Common myeloid progenitor, CD34-positive (primary cell): Measurements from ENCODE around the gene TRIM44.
A peak's percentile ranks its signal among the peaks of the same experiment; 100 is the strongest.

Experiments
- CTCF ChIA-PET: fragments of 350-600 bp; sonication (Branson Sonifier 250); formaldehyde crosslinking; loops from one replicate; lab custom pipeline; 2021; ENCODE audit warnings: antibody characterized with exemption; lab: Charles Lee
- POLR2A ChIA-PET: fragments of 350-600 bp; sonication (Branson Sonifier 250); formaldehyde crosslinking; loops from one replicate; lab custom pipeline; 2021; ENCODE audit warnings: antibody characterized with exemption; lab: Charles Lee
- DNase-seq, 3 donors: peaks; one replicate each; pipeline versions ENCODE4 v3.0.0 to v3.0.0-alpha.2; 2013
- H3K27ac ChIP-seq, 2 experiments: 1 replicate in 1 of 2; 2 replicates in 1 of 2; pipeline ENCODE4 v1.7.0; 2013; ENCODE audit warnings: inconsistent platforms in 2 of 2, low read length in 2 of 2, mild to moderate bottlenecking in 2 of 2, low read depth in 1 of 2, moderate library complexity in 1 of 2; ENCODE audit not compliant: severe bottlenecking in 2 of 2, insufficient read depth in 1 of 2, poor library complexity in 1 of 2
- H3K27me3 ChIP-seq, 5 experiments: replicated peaks in 2 of 5; 1 replicate in 3 of 5; 2 replicates in 2 of 5; pipeline versions ENCODE4 v1.6.1 to v1.7.0; 2013; ENCODE audit warnings: low read length in 4 of 5, mild to moderate bottlenecking in 2 of 5, moderate library complexity in 2 of 5, inconsistent platforms in 1 of 5; ENCODE audit not compliant: insufficient read depth in 5 of 5, control insufficient read depth in 4 of 5
- H3K36me3 ChIP-seq, 4 experiments: 1 replicate in 2 of 4; 2 replicates in 2 of 4; pipeline versions ENCODE4 v1.6.1 to v1.7.0; 2013; ENCODE audit warnings: low read length in 3 of 4, control low read depth in 1 of 4, mild to moderate bottlenecking in 1 of 4; ENCODE audit not compliant: control insufficient read depth in 4 of 4, insufficient read depth in 4 of 4
- H3K4me1 ChIP-seq, 4 experiments: 1 replicate in 3 of 4; 2 replicates in 1 of 4; pipeline versions ENCODE4 v1.6.1 to v1.7.1; 2013; ENCODE audit warnings: low read length in 3 of 4, mild to moderate bottlenecking in 3 of 4, control low read depth in 1 of 4, inconsistent platforms in 1 of 4, moderate library complexity in 1 of 4; ENCODE audit not compliant: control insufficient read depth in 4 of 4, insufficient read depth in 4 of 4; ENCODE audit errors: control extremely low read depth in 1 of 4
- H3K4me3 ChIP-seq, 7 experiments: 1 replicate in 4 of 7; 2 replicates in 3 of 7; pipeline versions ENCODE4 v1.5.1 to v1.7.0; 2013; ENCODE audit warnings: mild to moderate bottlenecking in 7 of 7, low read length in 6 of 7, moderate library complexity in 6 of 7, inconsistent platforms in 2 of 7, low read depth in 2 of 7, control low read depth in 1 of 7; ENCODE audit not compliant: insufficient read depth in 4 of 7, control insufficient read depth in 1 of 7; ENCODE audit errors: extremely low read depth in 1 of 7
- H3K9me3 ChIP-seq, 5 experiments: 1 replicate in 4 of 5; 2 replicates in 1 of 5; pipeline versions ENCODE4 v1.6.1 to v1.7.1; 2013; ENCODE audit warnings: low read length in 4 of 5, mild to moderate bottlenecking in 2 of 5, inconsistent platforms in 1 of 5, low read depth in 1 of 5, moderate library complexity in 1 of 5; ENCODE audit not compliant: control insufficient read depth in 4 of 5, insufficient read depth in 2 of 5; ENCODE audit errors: control extremely low read depth in 1 of 5
- WGBS: methylation state at CpG from one replicate; pipeline ENCODE4 v1.1.5; 2013; ENCODE audit not compliant: insufficient coverage; 5-methylcytosine and 5-hydroxymethylcytosine counted together

The TRIM44 gene

GRCh38 chr11:35783809-35784208, 121.2 kb downstream of the TRIM44 start:
- WGBS = 100% methylated on average over 1 of the region's 3 CpGs
- H3K36me3 ChIP-seq = peaks cover 0 to 5% (median 1%) of the 10 kb centered on the region in 4 experiments
- H3K4me1 ChIP-seq = peaks cover 0 to 2% (median 0%) of the 10 kb centered on the region in 4 experiments
- H3K4me3 ChIP-seq = no peak overlapping the region
- POLR2A ChIA-PET = no interaction called here
- no peak overlapping the region for H3K27ac ChIP-seq
- DNase-seq = no peak
- peaks cover 0 to 7% (median 5%) of the 10 kb centered on the region in 5 experiments for H3K9me3 ChIP-seq
- CTCF ChIA-PET = interaction anchor here (1.2 kb wide), 1 partner anchor 17 kb away, joined by 3 read pairs; no protein-coding TSS in a partner anchor
- H3K27me3 ChIP-seq = no peaks in the 10 kb centered on the region

- ChIA-PET CTCF (interaction anchor here (1.0 to 1.2 kb wide), 2 partner anchors 11 to 16 kb away, joined by 3 read pairs; no protein-coding TSS in a partner anchor), POLR2A (no interaction called here)
- H3K27ac ChIP-seq = no peak overlapping the region
- no peaks in the 10 kb centered on the region for H3K27me3 ChIP-seq
- H3K36me3 ChIP-seq = peaks cover 0 to 5% (median 0%) of the 10 kb centered on the region in 4 experiments
- H3K4me3 ChIP-seq = no peak overlapping the region
- peaks cover 0 to under 1% (median 0%) of the 10 kb centered on the region in 5 experiments for H3K9me3 ChIP-seq
- DNase-seq = no peak
- H3K4me1 ChIP-seq = peaks cover 0 to 2% (median 0%) of the 10 kb centered on the region in 4 experiments
Observed at GRCh38 chr11:35784699-35785098, 122.1 kb downstream of the TRIM44 start.

- ChIA-PET POLR2A (no interaction called here), CTCF (interaction anchor here (1.0 to 1.2 kb wide), 3 partner anchors 10 to 36 kb away, joined by 3 to 4 read pairs (median 3); no protein-coding TSS in a partner anchor)
- no peaks in the 10 kb centered on the region for H3K27me3 ChIP-seq
- H3K36me3 ChIP-seq = peaks cover 0 to 5% (median 0%) of the 10 kb centered on the region in 4 experiments
- 96% methylated on average over 2 of the region's 4 CpGs for WGBS
- no peak overlapping the region for H3K4me3 ChIP-seq
- peak in 1 of 3 donors; percentile 28 for DNase-seq
- no peak overlapping the region for H3K27ac ChIP-seq
- H3K4me1 ChIP-seq = peaks cover 0 to 2% (median 0%) of the 10 kb centered on the region in 4 experiments
- H3K9me3 ChIP-seq = no peaks in the 10 kb centered on the region
Observed at GRCh38 chr11:35785287-35786167, 123.0 kb downstream of the TRIM44 start.

- Histone ChIP-seq H3K27ac (no peak overlapping the region), H3K36me3 (peaks cover 0 to 5% (median 0%) of the 10 kb centered on the region in 4 experiments), H3K4me1 (peaks cover 0 to 2% (median 0%) of the 10 kb centered on the region in 4 experiments), H3K9me3 (no peaks in the 10 kb centered on the region), H3K27me3 (no peaks in the 10 kb centered on the region), H3K4me3 (no peak overlapping the region)
- DNase-seq = no peak
- CTCF ChIA-PET = interaction anchor here (1.1 kb wide), 1 partner anchor 36 kb away, joined by 4 read pairs; no protein-coding TSS in a partner anchor
- POLR2A ChIA-PET = no interaction called here
Observed at GRCh38 chr11:35786188-35786587, 123.6 kb downstream of the TRIM44 start.

GRCh38 chr11:35787013-35787504, 124.5 kb downstream of the TRIM44 start:
- WGBS = 100% methylated on average over 3 of the region's 7 CpGs
- DNase-seq = no peak
- Histone ChIP-seq H3K27me3 (no peaks in the 10 kb centered on the region), H3K36me3 (peaks cover 0 to 5% (median 0%) of the 10 kb centered on the region in 4 experiments), H3K9me3 (no peaks in the 10 kb centered on the region), H3K27ac (no peak overlapping the region), H3K4me3 (no peak overlapping the region), H3K4me1 (no peaks in the 10 kb centered on the region)
- ChIA-PET POLR2A (interaction anchor here (0.5 kb wide), 1 partner anchor 624 kb away, joined by 3 read pairs; no protein-coding TSS in a partner anchor), CTCF (interaction anchor here (1.0 kb wide), 1 partner anchor 14 kb away, joined by 3 read pairs; no protein-coding TSS in a partner anchor)

GRCh38 chr11:35787626-35788025, 125.1 kb downstream of the TRIM44 start:
- 100% methylated on average over 1 of the region's 1 CpG for WGBS
- POLR2A ChIA-PET = interaction anchor here (0.5 kb wide), 1 partner anchor 625 kb away, joined by 3 read pairs; no protein-coding TSS in a partner anchor

More at GRCh38 chr11:35787626-35788025, 125.1 kb downstream of the TRIM44 start:
- DNase-seq = no peak
- H3K4me3 ChIP-seq = no peak overlapping the region
- H3K9me3 ChIP-seq = no peaks in the 10 kb centered on the region
- CTCF ChIA-PET = interaction anchor here (1.0 kb wide), 1 partner anchor 13 kb away, joined by 3 read pairs; no protein-coding TSS in a partner anchor
- no peaks in the 10 kb centered on the region for H3K27me3 ChIP-seq
- no peak overlapping the region for H3K27ac ChIP-seq
- H3K4me1 ChIP-seq = no peaks in the 10 kb centered on the region
- H3K36me3 ChIP-seq = peaks cover 0 to 4% (median 0%) of the 10 kb centered on the region in 4 experiments
